NB4 (cell line): ENCODE measurements around the gene P2RY14.

Experiments used
- MAX ChIP-seq: IDR thresholded peaks from 2 replicates; pipeline ENCODE4 v1.6.1; 2011; ENCODE audit warnings: low read depth, low read length
- TF ChIP-seq, protein P1 (sequence below): IDR thresholded peaks from one replicate; pipeline ENCODE4 v1.5.1; 2012; ENCODE audit warnings: low read depth, low read length

DNA sequence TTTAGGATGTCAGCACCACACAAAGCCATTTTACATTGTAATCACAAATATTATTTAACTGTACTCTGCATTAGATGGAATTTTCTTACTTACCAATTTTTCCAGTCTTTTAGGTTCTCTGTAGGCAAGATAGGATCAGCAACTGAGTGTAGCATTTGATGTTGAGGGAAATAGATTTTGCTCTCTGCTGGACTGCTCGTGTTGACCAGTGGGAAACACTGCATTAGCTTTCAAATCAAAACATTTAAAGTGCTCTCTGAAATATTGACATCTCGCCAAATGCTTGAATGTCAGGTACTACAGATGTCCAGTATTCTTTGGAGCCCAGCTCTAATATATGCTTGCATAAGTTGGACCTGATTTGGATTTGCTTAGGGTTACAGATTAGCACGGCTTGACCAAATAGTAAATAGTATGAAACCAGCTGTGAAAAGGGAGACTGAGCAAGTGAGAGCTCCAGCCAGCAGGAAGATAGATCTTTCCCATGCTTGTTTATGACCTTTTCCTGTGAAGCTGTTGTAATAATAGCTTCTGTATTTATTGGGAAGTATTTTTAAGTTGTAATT lies 29.5 kb downstream of the P2RY14 start:
- TF ChIP-seq, protein P1, sequence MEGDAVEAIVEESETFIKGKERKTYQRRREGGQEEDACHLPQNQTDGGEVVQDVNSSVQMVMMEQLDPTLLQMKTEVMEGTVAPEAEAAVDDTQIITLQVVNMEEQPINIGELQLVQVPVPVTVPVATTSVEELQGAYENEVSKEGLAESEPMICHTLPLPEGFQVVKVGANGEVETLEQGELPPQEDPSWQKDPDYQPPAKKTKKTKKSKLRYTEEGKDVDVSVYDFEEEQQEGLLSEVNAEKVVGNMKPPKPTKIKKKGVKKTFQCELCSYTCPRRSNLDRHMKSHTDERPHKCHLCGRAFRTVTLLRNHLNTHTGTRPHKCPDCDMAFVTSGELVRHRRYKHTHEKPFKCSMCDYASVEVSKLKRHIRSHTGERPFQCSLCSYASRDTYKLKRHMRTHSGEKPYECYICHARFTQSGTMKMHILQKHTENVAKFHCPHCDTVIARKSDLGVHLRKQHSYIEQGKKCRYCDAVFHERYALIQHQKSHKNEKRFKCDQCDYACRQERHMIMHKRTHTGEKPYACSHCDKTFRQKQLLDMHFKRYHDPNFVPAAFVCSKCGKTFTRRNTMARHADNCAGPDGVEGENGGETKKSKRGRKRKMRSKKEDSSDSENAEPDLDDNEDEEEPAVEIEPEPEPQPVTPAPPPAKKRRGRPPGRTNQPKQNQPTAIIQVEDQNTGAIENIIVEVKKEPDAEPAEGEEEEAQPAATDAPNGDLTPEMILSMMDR = no peak
- TF ChIP-seq MAX = no peak
